ENCODE results near the gene TRIM73. TPM values are rescaled to one million over a fixed set of nuclear protein-coding genes. Genes with fewer than 3 reads are reported as not detected.
"Not testable (repeated sequence)": the region's sequence is repeated elsewhere in the genome, so short reads cannot be mapped to it uniquely, and the experiment has no call there.

The TRIM73 gene
- total RNA-seq (2021; ENCODE audit: unreplicated experiment) (4.1 TPM), Bru-seq, nascent RNA (percentile 27 among the genes with signal in this experiment), BruChase-seq, experiment 1, labeled RNA remaining after a 2-hour chase (percentile 43 among the genes with signal in this experiment), BruChase-seq, experiment 2, labeled RNA remaining after a 6-hour chase (percentile 49 among the genes with signal in this experiment)
- 1.5 TPM for polyA plus RNA-seq (2012; ENCODE audit: insufficient read length)
- long read RNA-seq, partial matches to known transcripts, result 0 of 4 reads
- long read RNA-seq, other reads (novel, unspliced or antisense), result 3 of 4 reads

DNA sequence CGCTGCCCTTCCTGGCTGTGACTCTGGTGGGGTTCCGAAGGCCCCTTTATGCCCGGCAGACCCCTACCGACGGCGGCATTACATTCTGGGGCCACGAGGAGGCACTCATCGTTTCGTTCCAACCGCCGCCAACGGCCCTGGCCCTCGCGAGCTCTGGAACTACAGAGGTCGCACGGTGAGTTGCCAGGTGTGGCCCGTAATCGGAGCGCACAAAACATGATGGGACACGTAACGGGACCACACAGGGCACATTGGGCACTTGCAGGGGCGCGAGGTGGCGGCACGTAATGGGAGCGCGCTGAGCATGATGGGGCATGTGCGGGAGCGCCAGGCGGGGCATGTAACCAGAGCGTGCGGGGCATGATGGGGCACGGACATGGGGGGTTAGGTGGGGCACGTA lies at the start of gene TRIM73:
Gene TRIM73, plus strand, starts transcription at position 301 of the 400 bp plus-strand sequence. CDS start 3,305 bp downstream, outside the sequence.
- BruUV-seq (replicated peaks); POLR2A ChIA-PET; intact Hi-C loops (cut with micrococcal nuclease; ENCODE audit: unreplicated experiment); H3K4me3 ChIP-seq (ENCODE audit: low read depth in 2 of 2, low read length in 2 of 2); in situ Hi-C loops (cut with HindIII; ENCODE audit: low pct_unique_long_range_greater_than_20kb, low sequenced_read_pairs); H3K4me1 ChIP-seq (ENCODE audit: control insufficient read depth, insufficient read depth, low read length); DNase-seq (ENCODE audit: low read depth, low spot score); H3K36me3 ChIP-seq (ENCODE audit: control insufficient read depth, insufficient read depth, low read length); H3K27ac ChIP-seq (ENCODE audit: low read length); CTCF ChIA-PET; H3K27me3 ChIP-seq (ENCODE audit: control insufficient read depth, insufficient read depth, low read length); ATAC-seq; H3K9me3 ChIP-seq (ENCODE audit: control insufficient read depth, insufficient read depth, low read depth, low read length): not testable (repeated sequence)

DNA sequence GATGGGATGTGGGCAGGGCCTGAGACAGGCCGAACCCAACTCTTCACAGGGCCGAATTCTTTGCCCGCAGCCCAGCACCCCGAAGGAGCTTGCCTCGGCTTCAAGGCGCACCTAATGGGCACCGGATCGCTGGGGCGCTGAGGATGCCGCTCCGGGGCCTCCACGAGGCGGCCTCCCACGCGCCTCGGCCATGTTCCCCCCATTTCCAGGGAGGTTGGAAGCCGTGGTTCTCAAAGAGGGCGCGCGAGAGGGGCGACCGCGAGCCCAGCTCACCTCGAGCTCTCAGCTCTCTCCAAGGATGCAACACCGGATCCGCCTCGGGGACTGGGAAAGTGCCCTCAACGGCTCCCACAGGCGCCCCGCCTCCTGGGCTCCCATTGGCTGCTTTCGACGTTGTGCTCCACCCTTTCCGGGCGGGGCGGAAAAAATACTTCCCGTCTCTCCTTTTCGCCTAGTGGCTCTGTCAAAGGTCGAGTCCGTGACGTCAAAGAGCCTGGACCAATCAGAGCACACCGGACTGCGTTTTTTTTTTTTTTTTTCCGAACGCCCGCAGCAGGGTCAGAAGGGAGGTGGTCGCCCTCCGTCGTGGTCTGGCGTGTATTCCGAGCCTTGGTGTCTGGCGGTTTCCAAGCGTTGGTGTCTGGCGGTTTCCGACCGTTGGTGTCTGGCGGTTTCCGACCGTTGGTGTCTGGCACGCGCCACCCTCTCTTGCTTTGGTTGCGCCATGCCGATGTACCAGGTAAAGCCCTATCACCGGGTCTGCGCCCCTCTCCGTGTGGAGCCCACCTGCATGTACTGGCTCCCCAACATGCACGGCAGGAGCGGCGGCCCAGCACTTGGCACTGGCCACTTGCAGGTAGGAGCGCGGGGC lies 36.5 kb upstream of the TRIM73 start:
- CTCF ChIA-PET; in situ Hi-C loops (cut with HindIII; ENCODE audit: low pct_unique_long_range_greater_than_20kb, low sequenced_read_pairs); DNase-seq (ENCODE audit: low read depth, low spot score); H3K36me3 ChIP-seq (ENCODE audit: control insufficient read depth, insufficient read depth, low read length); BruUV-seq (replicated peaks); POLR2A ChIA-PET; H3K4me1 ChIP-seq (ENCODE audit: control insufficient read depth, insufficient read depth, low read length); intact Hi-C loops (cut with micrococcal nuclease; ENCODE audit: unreplicated experiment); H3K27me3 ChIP-seq (ENCODE audit: control insufficient read depth, insufficient read depth, low read length); H3K9me3 ChIP-seq (ENCODE audit: control insufficient read depth, insufficient read depth, low read depth, low read length); H3K27ac ChIP-seq (ENCODE audit: low read length): not testable (repeated sequence)
- peak; percentile 95 for ATAC-seq
- H3K4me3 ChIP-seq (ENCODE audit: low read depth in 2 of 2, low read length in 2 of 2), result peak overlapping the region in 1 of 2 experiments; percentile 16; a peak in 1 of 4 replicates

DNA sequence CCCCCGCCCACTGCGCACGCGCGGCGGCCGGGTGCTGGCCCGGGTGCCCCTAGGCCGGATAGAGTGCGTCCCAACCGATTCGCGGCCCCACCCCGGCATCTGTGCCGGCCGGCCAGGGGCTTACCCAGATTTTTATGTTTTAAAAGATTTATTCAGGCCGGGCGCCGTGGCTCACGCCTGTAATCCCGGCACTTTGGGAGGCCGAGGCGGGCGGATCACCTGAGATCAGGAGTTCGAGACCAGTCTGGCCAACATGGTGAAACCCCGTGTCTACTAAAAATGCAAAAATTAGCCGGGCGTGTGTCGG lies 35.9 kb upstream of the TRIM73 start:
- H3K4me1 ChIP-seq (ENCODE audit: control insufficient read depth, insufficient read depth, low read length); ATAC-seq; POLR2A ChIA-PET; H3K4me3 ChIP-seq (ENCODE audit: low read depth in 2 of 2, low read length in 2 of 2); H3K36me3 ChIP-seq (ENCODE audit: control insufficient read depth, insufficient read depth, low read length); in situ Hi-C loops (cut with HindIII; ENCODE audit: low pct_unique_long_range_greater_than_20kb, low sequenced_read_pairs); BruUV-seq (replicated peaks); CTCF ChIA-PET; H3K9me3 ChIP-seq (ENCODE audit: control insufficient read depth, insufficient read depth, low read depth, low read length); H3K27me3 ChIP-seq (ENCODE audit: control insufficient read depth, insufficient read depth, low read length); H3K27ac ChIP-seq (ENCODE audit: low read length); intact Hi-C loops (cut with micrococcal nuclease; ENCODE audit: unreplicated experiment); DNase-seq (ENCODE audit: low read depth, low spot score): not testable (repeated sequence)

DNA sequence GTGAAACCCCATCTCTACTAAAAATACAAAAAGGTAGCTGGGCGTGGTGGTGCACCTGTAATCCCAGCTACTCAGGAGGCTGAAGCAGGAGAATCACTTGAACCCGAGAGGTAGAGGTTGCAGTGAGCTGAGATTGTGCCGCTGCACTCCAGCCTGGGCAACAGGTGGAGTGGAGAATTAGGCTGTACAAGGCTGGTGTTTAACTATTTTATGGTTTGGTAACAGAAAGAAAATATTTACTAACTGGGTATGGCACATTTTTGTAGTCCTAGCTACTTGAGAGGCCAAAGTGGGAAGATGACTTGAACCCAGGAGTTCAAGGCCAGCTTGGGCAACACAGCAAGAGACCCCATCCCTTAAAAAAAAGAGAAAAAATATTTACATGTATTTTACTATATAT lies 31.4 kb upstream of the TRIM73 start:
- H3K9me3 ChIP-seq (ENCODE audit: control insufficient read depth, insufficient read depth, low read depth, low read length); H3K27ac ChIP-seq (ENCODE audit: low read length); DNase-seq (ENCODE audit: low read depth, low spot score); in situ Hi-C loops (cut with HindIII; ENCODE audit: low pct_unique_long_range_greater_than_20kb, low sequenced_read_pairs); intact Hi-C loops (cut with micrococcal nuclease; ENCODE audit: unreplicated experiment); BruUV-seq (replicated peaks); H3K4me1 ChIP-seq (ENCODE audit: control insufficient read depth, insufficient read depth, low read length); H3K36me3 ChIP-seq (ENCODE audit: control insufficient read depth, insufficient read depth, low read length); CTCF ChIA-PET; POLR2A ChIA-PET; ATAC-seq; H3K4me3 ChIP-seq (ENCODE audit: low read depth in 2 of 2, low read length in 2 of 2); H3K27me3 ChIP-seq (ENCODE audit: control insufficient read depth, insufficient read depth, low read length): not testable (repeated sequence)

DNA sequence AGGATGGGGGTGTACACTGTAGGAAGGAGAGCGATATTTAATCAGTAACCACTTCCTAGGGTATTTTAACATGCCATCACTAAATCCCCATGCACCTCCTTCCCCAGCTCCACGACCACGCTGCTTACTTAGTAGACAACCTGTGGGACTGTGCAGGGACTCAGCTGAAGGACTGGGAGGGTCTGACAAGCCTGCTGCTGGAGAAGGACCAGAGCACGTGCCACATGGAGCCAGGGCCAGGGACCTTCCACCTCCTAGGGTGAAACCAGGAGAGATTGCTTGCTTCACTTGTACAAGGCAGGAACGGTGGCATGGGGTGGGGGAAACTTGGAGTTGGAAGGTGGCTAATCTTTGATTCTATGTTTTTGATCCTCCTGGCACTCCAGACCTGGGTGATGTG lies 28.8 kb upstream of the TRIM73 start:
- H3K4me3 ChIP-seq (ENCODE audit: low read depth in 2 of 2, low read length in 2 of 2); POLR2A ChIA-PET; H3K9me3 ChIP-seq (ENCODE audit: control insufficient read depth, insufficient read depth, low read depth, low read length); intact Hi-C loops (cut with micrococcal nuclease; ENCODE audit: unreplicated experiment); in situ Hi-C loops (cut with HindIII; ENCODE audit: low pct_unique_long_range_greater_than_20kb, low sequenced_read_pairs); BruUV-seq (replicated peaks); H3K27me3 ChIP-seq (ENCODE audit: control insufficient read depth, insufficient read depth, low read length); DNase-seq (ENCODE audit: low read depth, low spot score); H3K4me1 ChIP-seq (ENCODE audit: control insufficient read depth, insufficient read depth, low read length); H3K27ac ChIP-seq (ENCODE audit: low read length); CTCF ChIA-PET; H3K36me3 ChIP-seq (ENCODE audit: control insufficient read depth, insufficient read depth, low read length): not testable (repeated sequence)
- peak; percentile 66; the same call in 1 of the 2 replicates for ATAC-seq

DNA sequence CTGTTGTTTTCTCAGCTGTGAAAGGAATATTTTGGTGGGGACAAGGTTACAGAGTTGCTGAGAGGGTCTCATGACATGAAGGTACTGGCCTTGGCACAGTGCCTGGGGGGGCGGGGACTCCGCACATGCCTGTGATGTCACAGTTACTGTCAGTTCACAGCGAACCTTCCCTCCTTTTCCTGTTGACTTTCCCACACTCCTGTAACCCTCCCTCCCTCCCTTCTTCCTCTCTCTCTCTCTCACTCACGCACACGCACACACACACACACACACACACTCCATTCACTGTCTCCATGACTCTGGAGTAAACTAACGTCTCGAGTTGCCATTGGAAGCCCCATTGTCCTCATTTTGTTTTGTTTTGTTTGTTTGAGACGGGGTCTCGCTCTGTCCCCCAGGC lies 28.1 kb upstream of the TRIM73 start:
- in situ Hi-C loops (cut with HindIII; ENCODE audit: low pct_unique_long_range_greater_than_20kb, low sequenced_read_pairs); BruUV-seq (replicated peaks); H3K36me3 ChIP-seq (ENCODE audit: control insufficient read depth, insufficient read depth, low read length); H3K27me3 ChIP-seq (ENCODE audit: control insufficient read depth, insufficient read depth, low read length); H3K4me1 ChIP-seq (ENCODE audit: control insufficient read depth, insufficient read depth, low read length); POLR2A ChIA-PET; H3K9me3 ChIP-seq (ENCODE audit: control insufficient read depth, insufficient read depth, low read depth, low read length); H3K27ac ChIP-seq (ENCODE audit: low read length); CTCF ChIA-PET; intact Hi-C loops (cut with micrococcal nuclease; ENCODE audit: unreplicated experiment); H3K4me3 ChIP-seq (ENCODE audit: low read depth in 2 of 2, low read length in 2 of 2); DNase-seq (ENCODE audit: low read depth, low spot score): not testable (repeated sequence)
- ATAC-seq, result peak; percentile 68

DNA sequence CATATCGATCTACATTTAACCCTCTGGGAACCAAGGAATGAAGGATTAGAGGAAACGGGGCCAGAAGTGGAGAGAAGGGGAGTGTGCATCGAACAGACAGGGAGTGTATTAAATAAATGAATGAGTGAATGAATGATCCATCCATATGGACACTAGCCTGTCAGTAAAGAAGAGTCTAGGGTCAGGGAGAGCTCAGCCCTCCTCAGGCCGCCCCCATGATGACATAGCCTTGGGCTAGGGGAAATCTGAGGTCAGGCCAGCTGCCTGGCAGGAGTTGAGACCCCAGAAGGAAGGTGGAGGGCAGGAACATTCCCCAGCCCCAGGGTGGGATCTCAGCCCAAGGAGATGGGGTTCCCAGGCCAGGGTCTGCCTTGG lies 21.3 kb upstream of the TRIM73 start:
- H3K4me1 ChIP-seq (ENCODE audit: control insufficient read depth, insufficient read depth, low read length); CTCF ChIA-PET; intact Hi-C loops (cut with micrococcal nuclease; ENCODE audit: unreplicated experiment); POLR2A ChIA-PET; H3K9me3 ChIP-seq (ENCODE audit: control insufficient read depth, insufficient read depth, low read depth, low read length); H3K4me3 ChIP-seq (ENCODE audit: low read depth in 2 of 2, low read length in 2 of 2); BruUV-seq (replicated peaks); H3K27me3 ChIP-seq (ENCODE audit: control insufficient read depth, insufficient read depth, low read length); H3K36me3 ChIP-seq (ENCODE audit: control insufficient read depth, insufficient read depth, low read length); H3K27ac ChIP-seq (ENCODE audit: low read length); in situ Hi-C loops (cut with HindIII; ENCODE audit: low pct_unique_long_range_greater_than_20kb, low sequenced_read_pairs); DNase-seq (ENCODE audit: low read depth, low spot score): not testable (repeated sequence)
- peak; percentile 62 for ATAC-seq
